22Rv1 (cell line): ENCODE measurements around the gene DNAJB12.

ENCODE experiments used
- H3K27ac ChIP-seq: fragments of 450-650 bp; 2 replicates; pipeline ENCODE4 v1.5.1; 2017
- CTCF ChIP-seq: fragments of 450-650 bp; IDR thresholded peaks from 2 replicates; pipeline ENCODE4 v1.5.1; 2017; ENCODE audit warnings: mild to moderate bottlenecking
- ZFX ChIP-seq: fragments of 450-650 bp; IDR thresholded peaks from 2 replicates; pipeline ENCODE4 v1.6.1; 2017; ENCODE audit warnings: antibody characterized with exemption, borderline replicate concordance

DNAJB12 gene

GRCh38 chr10:72291019-72291532, 63.6 kb downstream of the DNAJB12 start:
- H3K27ac ChIP-seq, result no peak overlapping the region

DNA sequence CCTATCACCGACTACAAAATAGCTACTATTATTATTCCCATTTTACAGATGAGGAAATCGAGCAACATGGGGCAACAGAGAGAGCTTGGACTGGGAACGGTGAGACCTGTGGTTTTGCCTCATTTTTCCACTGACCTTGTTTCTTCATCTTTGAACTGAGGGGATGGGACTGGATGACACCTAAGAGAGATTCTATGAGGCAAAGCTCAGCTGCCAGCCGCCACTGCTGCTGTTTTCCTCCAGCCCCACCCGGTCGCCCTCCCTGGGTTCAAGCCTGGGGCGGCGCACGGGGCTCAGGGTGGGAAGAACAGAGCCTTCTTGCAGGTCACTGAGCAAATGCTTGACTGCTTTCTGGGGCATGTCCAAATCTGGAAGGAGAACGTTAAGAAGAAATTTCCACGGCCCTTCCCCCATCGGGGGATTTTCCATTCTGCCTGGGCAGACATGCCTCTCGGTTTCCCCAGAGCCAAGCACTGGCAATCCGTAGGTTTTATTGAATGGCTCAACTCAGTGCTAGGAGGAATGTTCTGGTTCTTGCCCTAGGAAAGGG, 68.7 kb downstream of the DNAJB12 start:
- no peak overlapping the region for H3K27ac ChIP-seq

More at GRCh38 chr10:72291019-72291532, 63.6 kb downstream of the DNAJB12 start:
- no peak for TF ChIP-seq ZFX
- TF ChIP-seq CTCF, result no peak

DNA sequence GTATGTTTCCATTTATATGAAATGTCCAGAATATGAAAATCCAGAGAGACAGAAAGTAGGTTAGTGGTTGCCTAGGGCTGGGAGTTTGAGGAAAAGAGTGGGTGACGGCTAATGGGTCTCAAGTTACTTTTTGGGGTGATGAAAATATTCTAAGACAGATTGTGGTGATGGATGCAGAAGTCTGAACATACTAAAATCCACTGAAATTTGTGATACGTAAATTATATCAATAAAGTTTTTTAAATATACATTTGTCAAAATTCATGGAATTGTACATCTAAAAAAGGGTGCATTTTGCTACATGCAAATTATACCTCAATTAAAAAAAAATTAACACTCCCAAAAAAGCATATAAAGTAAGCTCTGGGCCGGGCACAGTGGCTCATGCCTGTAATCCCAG, 71.6 kb downstream of the DNAJB12 start:
- TF ChIP-seq ZFX, result no peak
- no peak for TF ChIP-seq CTCF
- H3K27ac ChIP-seq, result no peak overlapping the region

More for the DNA sequence above, 68.7 kb downstream of the DNAJB12 start:
- TF ChIP-seq CTCF, result no peak
- no peak for TF ChIP-seq ZFX
